Stomach (tissue), 9 donors: ENCODE results near the gene SNRNP35. TPM values are rescaled to one million over a fixed set of nuclear protein-coding genes. Genes with fewer than 3 reads are reported as not detected.
"Not testable (repeated sequence)": the region's sequence is repeated elsewhere in the genome, so short reads cannot be mapped to it uniquely, and the experiment has no call there.

Source experiments
- DNase-seq, 2 donors: peaks; one replicate each; pipeline versions ENCODE4 v3.0.0 to v3.0.0-alpha.2; 2013 to 2019
- H3K27ac ChIP-seq, 5 donors: fragments of 200-600 bp in 4 of 5; sonication (generic) in 4 of 5; one replicate each; pipeline ENCODE4 v1.5.1; 2013 to 2019; ENCODE audit warnings: mild to moderate bottlenecking in 1 of 5, moderate library complexity in 1 of 5
- H3K27me3 ChIP-seq, 3 donors: fragments of 200-600 bp; sonication (generic); one replicate each; pipeline ENCODE4 v1.5.1; 2017 to 2019; ENCODE audit warnings: mixed run types in 1 of 3
- H3K36me3 ChIP-seq, 4 donors: fragments of 200-600 bp; sonication (generic); 1 replicate in 3 of 4; 2 replicates in 1 of 4; pipeline ENCODE4 v1.5.1; 2016 to 2019
- H3K4me1 ChIP-seq, 4 donors: fragments of 200-600 bp; sonication (generic); one replicate each; pipeline ENCODE4 v1.5.1; 2016 to 2019
- H3K4me3 ChIP-seq, 4 donors: fragments of 200-600 bp; sonication (generic) in 3 of 4; one replicate each; pipeline ENCODE4 v1.5.1; 2016 to 2019; ENCODE audit warnings: mild to moderate bottlenecking in 1 of 4
- H3K9me3 ChIP-seq, 4 donors: fragments of 200-600 bp; sonication (generic); one replicate each; pipeline ENCODE4 v1.5.1; 2016 to 2019
- CTCF ChIP-seq, 7 experiments: fragments of 450-650 bp in 4 of 7; fragments of 200-600 bp in 3 of 7; sonication (generic) in 3 of 7; IDR thresholded peaks; one replicate each; pipeline ENCODE4 v1.5.1; 2016 to 2019; ENCODE audit warnings: antibody characterized with exemption in 7 of 7, control low read depth in 2 of 7, mild to moderate bottlenecking in 1 of 7
- EP300 ChIP-seq: sonication (generic); formaldehyde crosslinking; IDR thresholded peaks from one replicate; pipeline ENCODE4 v1.6.1; 2017; ENCODE audit warnings: antibody characterized with exemption
- POLR2A ChIP-seq, 4 donors: fragments of 450-650 bp; IDR thresholded peaks; one replicate each; pipeline ENCODE4 v1.6.1; 2016; ENCODE audit warnings: antibody characterized with exemption in 4 of 4, control low read depth in 2 of 4, mild to moderate bottlenecking in 1 of 4, moderate library complexity in 1 of 4
- POLR2AphosphoS5 ChIP-seq, 3 donors: sonication (generic); formaldehyde crosslinking; IDR thresholded peaks; one replicate each; pipeline ENCODE4 v1.6.1; 2016; ENCODE audit warnings: antibody characterized with exemption in 3 of 3
- WGBS, 5 donors: extraction: QIAGEN DNeasy Blood & Tissue Kit in 3 of 5; methylation state at CpG; one replicate each; pipeline versions ENCODE4 v1.1.5 to v1.1.7; 2013 to 2018; 5-methylcytosine and 5-hydroxymethylcytosine counted together
- intact Hi-C: fragments of 100-400 bp; cut with DNase I; formaldehyde crosslinking; loops from one replicate; pipeline ENCODE4 v1.15.1; 2023; ENCODE audit warnings: low total_unique reads
- polyA plus RNA-seq, 3 donors: library from polyadenylated mRNA; stranded (reverse); fragments of 200-250 nt; gene quantifications; one replicate each; pipeline ENCODE4 v1.2.3, GENCODE V29; 2013
- total RNA-seq, 5 donors: library from RNA; depleted of rRNA; stranded (reverse); fragments of >200 nt; gene quantifications; one replicate each; pipeline versions ENCODE4 v1.1.0 to v1.2.3, GENCODE V29; 2014 to 2016
- donor health status: healthy with polysubstance abuse.
- donor health status: Bipolar disorder and iron deficiency.
- donor health status: healthy.

The SNRNP35 gene
- total and polyA plus RNA-seq, 8 donors, result 5.8 to 55.0 (median 31.4) TPM

- TF ChIP-seq CTCF (IDR thresholded peaks at IDR 0.05) (no peak), EP300 (no peak), POLR2A (IDR thresholded peaks at IDR 0.05) (no peak), POLR2AphosphoS5 (IDR thresholded peaks at IDR 0.05) (no peak)
- Histone ChIP-seq H3K27ac (peak overlapping the region; percentile 30 to 88 (median 76)), H3K4me1 (peaks cover 23 to 41% (median 33%) of the 10 kb centered on the region in 4 donors), H3K9me3 (no peaks in the 10 kb centered on the region), H3K27me3 (no peaks in the 10 kb centered on the region), H3K4me3 (no peak overlapping the region), H3K36me3 (no peaks in the 10 kb centered on the region)
- DNase-seq, result no peak
- 27 to 45% (median 34%) methylated on average over 4 of the region's 4 CpGs for WGBS, 5 donors
- intact Hi-C loops, result no loop called here
Observed at GRCh38 chr12:123446333-123446713, 11.6 kb upstream of the SNRNP35 start.

GRCh38 chr12:123449249-123449733 lies 8.6 kb upstream of the SNRNP35 start:
- H3K4me1 ChIP-seq, result peaks cover 23 to 41% (median 31%) of the 10 kb centered on the region in 4 donors
- DNase-seq, result no peak
- TF ChIP-seq CTCF (IDR thresholded peaks at IDR 0.05) (no peak), POLR2A (IDR thresholded peaks at IDR 0.05) (no peak), EP300 (no peak)
- intact Hi-C loops, result no loop called here
- no peaks in the 10 kb centered on the region for H3K36me3 ChIP-seq
- peak overlapping the region; percentile 3 to 88 (median 68) for H3K27ac ChIP-seq
- no peaks in the 10 kb centered on the region for H3K27me3 ChIP-seq
- H3K4me3 ChIP-seq, result no peak overlapping the region
- no peaks in the 10 kb centered on the region for H3K9me3 ChIP-seq
- 74 to 94% (median 91%) methylated on average over 2 of the region's 2 CpGs for WGBS, 5 donors

- Histone ChIP-seq H3K27me3 (no peaks in the 10 kb centered on the region), H3K4me1 (peaks cover 17 to 36% (median 29%) of the 10 kb centered on the region in 4 donors), H3K27ac (no peak overlapping the region), H3K4me3 (no peak overlapping the region), H3K9me3 (no peaks in the 10 kb centered on the region), H3K36me3 (no peaks in the 10 kb centered on the region)
- no peak for DNase-seq
- TF ChIP-seq POLR2AphosphoS5 (IDR thresholded peaks at IDR 0.05) (no peak), EP300 (no peak), POLR2A (IDR thresholded peaks at IDR 0.05) (no peak), CTCF (IDR thresholded peaks at IDR 0.05) (no peak)
- intact Hi-C loops, result no loop called here
- 75 to 89% (median 82%) methylated on average over 4 of the region's 4 CpGs for WGBS, 5 donors
Observed at GRCh38 chr12:123449856-123450255, 8.1 kb upstream of the SNRNP35 start.

- 88 to 93% (median 92%) methylated on average over 9 of the region's 9 CpGs for WGBS, 5 donors
- Histone ChIP-seq H3K4me3 (no peak overlapping the region), H3K27me3 (no peaks in the 10 kb centered on the region), H3K4me1 (peaks cover 9 to 28% (median 21%) of the 10 kb centered on the region in 4 donors), H3K9me3 (no peaks in the 10 kb centered on the region), H3K27ac (no peak overlapping the region), H3K36me3 (no peaks in the 10 kb centered on the region)
- TF ChIP-seq POLR2AphosphoS5 (IDR thresholded peaks at IDR 0.05) (no peak), POLR2A (IDR thresholded peaks at IDR 0.05) (no peak)
- intact Hi-C loops, result no loop called here
- DNase-seq, result no peak
Observed at GRCh38 chr12:123450636-123451035, 7.3 kb upstream of the SNRNP35 start.

GRCh38 chr12:123452276-123452550 lies 5.7 kb upstream of the SNRNP35 start:
- H3K36me3 ChIP-seq, H3K4me3 ChIP-seq, H3K27ac ChIP-seq, H3K27me3 ChIP-seq, intact Hi-C loops, DNase-seq, H3K9me3 ChIP-seq: not testable (repeated sequence)
- H3K4me1 ChIP-seq, result peaks cover 0 to 16% (median 9%) of the 10 kb centered on the region in 4 donors
- WGBS, 5 donors, result 4 to 86% (median 38%) methylated on average over 1 of the region's 1 CpG
